Measurements from ENCODE around the gene HTR3C.
A peak's percentile ranks its signal among the peaks of the same experiment; 100 is the strongest.
"Not testable (repeated sequence)": the region's sequence is repeated elsewhere in the genome, so short reads cannot be mapped to it uniquely, and the experiment has no call there.

Gene HTR3C

DNA sequence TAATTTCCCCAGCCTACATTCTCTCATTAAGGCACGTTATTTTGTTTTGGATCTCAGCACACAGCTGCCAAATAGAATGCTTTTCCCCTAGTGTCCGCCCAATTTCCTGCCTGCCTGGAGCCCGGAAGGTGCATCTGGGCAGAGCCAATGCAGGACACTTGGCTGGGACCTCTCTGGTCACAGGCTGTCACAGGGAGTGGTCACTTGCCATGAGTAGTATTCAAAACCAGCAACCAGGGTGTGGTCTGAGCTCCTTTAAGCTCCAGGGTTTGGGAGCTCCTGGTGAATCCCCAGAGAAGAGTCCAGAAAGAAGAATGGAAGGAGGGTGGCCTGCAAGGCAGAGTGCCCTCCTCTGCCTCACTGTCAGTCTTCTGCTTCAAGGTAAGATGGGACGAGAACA lies at the start of gene HTR3C:
TSS of gene HTR3C (plus strand) at position 281 of the 400 bp plus-strand sequence. CDS start at position 315, 34 bp downstream.
- FAIRE-seq (no peak), DNase-seq (ENCODE audit: low spot score) (no peak)

GRCh38 chr3:184003187-184003967 lies 49.5 kb upstream of the HTR3C start:
- DNase-seq (ENCODE audit: low spot score) = peak; percentile 41
- peak; percentile 67 for FAIRE-seq

GRCh38 chr3:184004476-184004875 lies 48.4 kb upstream of the HTR3C start:
- FAIRE-seq = no peak
- no peak for DNase-seq (ENCODE audit: low spot score)

DNA sequence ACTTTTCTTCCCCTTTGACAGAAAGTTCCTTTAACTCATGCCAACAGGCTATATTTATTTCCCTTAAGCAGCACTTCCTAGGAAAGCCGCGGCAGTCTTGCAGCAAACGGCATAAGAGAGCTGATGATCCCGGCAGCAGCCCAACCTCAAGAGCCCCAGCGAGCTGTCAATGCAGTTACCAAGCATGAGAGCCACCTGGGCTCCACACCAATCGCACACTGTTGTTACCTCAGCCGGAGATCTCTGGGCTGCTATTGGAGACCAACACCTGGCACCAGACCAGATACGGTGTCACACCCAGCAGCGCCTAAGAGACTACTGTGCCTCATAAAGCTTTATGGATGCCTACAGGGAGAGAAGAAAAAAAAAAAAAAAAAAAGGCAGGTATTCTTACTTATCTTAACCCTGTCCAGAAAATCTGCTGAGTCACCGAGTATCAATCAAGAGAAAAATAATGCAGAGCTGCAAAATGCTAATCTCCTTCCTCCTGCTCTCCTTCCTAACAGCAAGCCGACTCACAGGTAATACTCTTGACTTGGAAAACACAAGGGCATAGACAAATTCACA lies 46.8 kb upstream of the HTR3C start:
- no peak for FAIRE-seq
- DNase-seq (ENCODE audit: low spot score) = peak; percentile 59

DNA sequence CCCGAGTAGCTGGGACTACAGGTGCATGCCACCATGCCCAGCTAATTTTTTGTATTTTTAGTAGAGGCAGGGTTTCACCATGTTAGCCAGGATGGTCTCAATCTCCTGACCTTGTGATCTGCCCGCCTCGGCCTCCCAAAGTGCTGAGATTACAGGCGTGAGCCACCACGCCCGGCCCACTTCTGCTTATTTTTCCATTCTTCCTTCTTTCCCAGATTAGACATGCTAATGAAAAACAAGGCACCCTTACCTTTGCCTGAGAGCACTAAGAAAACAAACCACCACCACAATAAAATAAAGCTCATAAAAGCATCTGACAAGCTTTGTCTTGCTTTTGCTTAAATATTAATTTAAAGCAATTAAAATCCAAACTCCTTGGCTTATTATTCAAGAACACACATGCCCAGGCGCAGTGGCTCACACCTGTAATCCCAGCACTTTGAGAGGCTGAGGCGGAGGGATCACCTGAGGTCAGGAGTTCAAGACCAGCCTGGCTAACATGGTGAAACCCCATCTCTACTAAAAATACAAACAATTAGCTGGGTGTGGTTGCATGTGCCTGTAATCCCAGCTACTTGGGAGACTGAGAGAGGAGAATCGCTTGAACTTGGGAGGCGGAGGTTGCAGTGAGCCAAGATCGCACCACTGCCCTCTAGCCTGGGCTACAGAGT lies 45.6 kb upstream of the HTR3C start:
- not testable (repeated sequence) for FAIRE-seq; DNase-seq (ENCODE audit: low spot score)

GRCh38 chr3:184008161-184008560 lies 44.7 kb upstream of the HTR3C start:
- no peak for FAIRE-seq
- no peak for DNase-seq (ENCODE audit: low spot score)

DNA sequence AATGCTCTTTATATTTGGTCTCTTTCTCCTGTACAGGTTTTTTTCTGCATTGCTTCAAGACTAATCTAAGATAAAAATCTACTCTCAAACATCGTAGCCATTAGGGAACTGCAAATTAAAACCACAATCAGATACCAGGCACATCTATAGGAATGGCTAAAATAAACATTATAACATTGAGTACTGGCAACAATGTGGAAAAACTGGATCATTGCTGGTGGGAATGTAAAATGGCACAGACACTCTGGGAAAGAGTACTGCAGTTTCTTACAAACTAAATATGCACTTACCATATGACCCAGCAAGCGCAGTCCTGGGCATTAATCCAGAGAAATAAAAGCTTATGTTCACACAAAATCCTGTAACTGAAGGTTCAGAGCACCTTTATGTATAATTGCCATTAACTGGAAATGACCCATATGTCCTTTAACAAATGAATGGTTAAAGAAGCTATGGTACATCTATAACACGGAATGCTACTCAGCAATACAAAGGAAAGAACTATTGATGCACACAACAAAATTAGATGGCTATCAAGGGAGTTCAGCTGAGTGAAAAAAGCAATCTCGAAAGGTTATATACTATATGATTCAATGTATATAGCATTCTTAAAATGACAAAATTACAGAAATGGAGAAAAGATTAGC lies 41.5 kb upstream of the HTR3C start:
- DNase-seq (ENCODE audit: low spot score) (no peak), FAIRE-seq (no peak)

DNA sequence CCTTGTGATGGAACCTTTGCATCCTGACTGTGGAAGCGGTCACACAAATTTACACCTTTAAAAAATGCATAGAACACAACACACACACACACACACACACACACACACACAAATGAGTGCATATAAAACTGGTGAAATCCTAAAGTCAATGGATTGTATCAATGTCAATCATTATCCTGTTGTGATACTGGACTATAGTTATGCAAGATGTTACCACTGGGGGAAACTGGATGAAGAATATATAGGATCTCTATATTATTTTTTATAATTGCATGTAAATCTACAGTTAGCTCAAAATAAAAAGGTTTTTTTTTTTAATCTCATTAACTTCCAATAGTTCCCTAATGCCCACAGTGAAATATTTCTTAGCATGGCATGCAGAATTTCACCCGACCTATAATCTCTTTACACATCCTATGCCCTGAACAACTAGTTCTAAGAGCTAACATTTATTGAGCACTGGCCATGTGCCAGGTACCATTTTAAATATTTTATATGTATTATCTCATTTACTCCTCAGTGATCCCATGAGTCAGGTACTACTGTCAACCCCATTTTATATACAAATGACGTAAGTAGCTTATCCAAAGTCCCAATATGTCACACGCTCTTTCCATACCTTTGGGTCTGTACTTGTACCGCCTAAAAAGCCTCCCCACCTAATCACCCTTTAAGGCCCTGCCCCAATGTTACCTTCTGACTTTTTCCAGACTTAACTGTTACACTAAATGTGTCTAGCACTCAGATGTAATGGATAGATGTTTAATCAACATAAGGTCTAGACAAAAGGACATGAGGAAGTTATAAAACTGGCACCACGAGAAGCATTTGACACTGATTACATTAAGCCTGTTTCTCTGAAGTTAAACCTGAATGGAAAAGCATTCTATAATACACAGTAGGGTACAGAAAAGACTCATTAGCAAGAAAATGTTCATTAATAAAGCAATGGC lies 40.6 kb upstream of the HTR3C start:
- no peak for DNase-seq (ENCODE audit: low spot score)
- no peak for FAIRE-seq

GRCh38 chr3:184015381-184016019 lies 37.3 kb upstream of the HTR3C start:
- DNase-seq (ENCODE audit: low spot score) (no peak), FAIRE-seq (no peak)

GRCh38 chr3:184016169-184016570 lies 36.7 kb upstream of the HTR3C start:
- FAIRE-seq (no peak), DNase-seq (ENCODE audit: low spot score) (no peak)

- DNase-seq (ENCODE audit: low spot score) = peak; percentile 47
- FAIRE-seq = no peak
Measured at GRCh38 chr3:184016811-184017671, 35.8 kb upstream of the HTR3C start.

DNA sequence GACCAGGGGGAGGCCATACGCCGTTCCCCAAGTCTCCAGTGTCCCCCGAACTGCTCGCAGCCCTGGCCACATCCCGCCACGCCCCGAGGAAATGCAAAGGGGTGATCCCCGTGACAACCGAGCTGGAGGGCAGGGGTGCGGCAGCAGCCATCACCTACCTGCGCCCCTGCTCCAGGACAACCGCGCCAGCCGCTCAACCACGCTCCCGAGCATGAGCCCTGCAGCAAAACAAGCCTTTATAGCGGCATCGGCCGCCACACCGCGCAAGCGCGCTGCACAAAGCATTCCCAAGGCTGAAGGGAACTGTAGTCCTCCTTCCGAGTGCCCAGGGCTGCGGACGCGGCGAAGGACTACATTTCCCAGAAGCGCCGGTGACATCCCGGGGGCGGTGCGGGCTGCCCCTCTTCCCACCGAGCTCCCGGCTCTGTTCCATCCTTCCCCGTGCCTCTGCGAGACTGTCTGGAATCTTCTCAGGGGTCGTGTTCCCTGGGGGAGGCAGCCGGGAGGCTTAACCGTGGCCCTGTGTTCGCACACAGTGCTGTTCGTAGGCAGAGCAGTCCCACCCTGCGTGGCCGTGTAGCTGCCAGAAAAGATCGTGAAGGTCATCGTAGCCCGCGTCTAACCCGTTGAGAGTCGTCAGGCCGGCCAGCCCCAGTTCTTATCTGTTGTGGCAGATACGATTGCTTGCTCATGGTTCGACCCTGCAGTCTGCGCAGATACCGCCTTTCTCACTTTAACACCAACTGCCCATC lies 35.0 kb upstream of the HTR3C start, which contains the start of gene ABCC5:
TSS of gene ABCC5 (minus strand) at position 213 of the 752 bp plus-strand sequence. CDS start 3,492 bp downstream, outside the sequence.
- DNase-seq (ENCODE audit: low spot score) (peak; percentile 88), FAIRE-seq (peak; percentile 27)

DNA sequence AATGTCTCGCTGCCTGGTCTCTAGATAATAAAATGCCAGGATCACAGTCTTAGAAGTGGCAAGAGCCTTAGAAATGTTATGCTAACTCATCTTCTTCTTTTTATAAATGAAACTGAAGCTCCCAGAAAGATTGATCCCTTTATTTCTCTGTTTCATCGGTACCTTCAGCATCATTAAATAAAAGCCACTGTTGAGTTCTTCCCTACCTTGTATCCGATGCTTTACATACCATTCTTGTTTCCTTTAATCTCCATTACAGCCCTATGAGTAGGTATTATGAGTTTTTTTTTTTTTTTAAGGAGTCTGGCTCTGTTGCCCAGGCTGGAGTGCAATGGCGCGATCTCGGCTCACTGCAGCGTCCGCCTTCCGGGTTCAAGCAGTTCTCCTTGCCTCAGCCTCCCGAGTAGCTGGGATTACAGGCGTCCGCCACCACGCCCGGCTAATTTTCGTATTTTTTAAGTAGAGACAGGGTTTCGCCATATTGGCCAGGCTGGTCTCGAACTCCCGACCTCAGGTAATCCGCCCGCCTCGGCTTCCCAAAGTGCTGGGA lies 34.3 kb upstream of the HTR3C start:
- FAIRE-seq (no peak), DNase-seq (ENCODE audit: low spot score) (no peak)

DNA sequence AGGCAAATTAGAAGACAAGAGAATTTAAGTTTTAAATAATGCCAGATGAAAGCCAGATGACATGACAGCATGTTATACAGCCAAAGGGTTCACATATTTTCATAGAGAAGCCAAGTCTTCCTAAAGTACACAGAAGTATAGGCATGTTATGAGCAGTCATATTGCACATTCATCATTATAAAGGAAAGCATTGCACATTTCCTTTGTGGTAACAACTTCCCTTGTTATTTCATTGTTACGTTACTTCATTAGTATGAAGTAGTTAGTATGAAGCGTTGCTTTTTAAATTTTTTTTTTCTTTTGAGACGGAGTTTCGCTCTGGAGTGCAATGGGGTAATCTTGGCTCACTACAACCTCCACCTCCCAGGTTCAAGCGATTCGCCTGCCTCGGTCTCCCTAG lies 30.5 kb upstream of the HTR3C start:
- FAIRE-seq = no peak
- no peak for DNase-seq (ENCODE audit: low spot score)

DNA sequence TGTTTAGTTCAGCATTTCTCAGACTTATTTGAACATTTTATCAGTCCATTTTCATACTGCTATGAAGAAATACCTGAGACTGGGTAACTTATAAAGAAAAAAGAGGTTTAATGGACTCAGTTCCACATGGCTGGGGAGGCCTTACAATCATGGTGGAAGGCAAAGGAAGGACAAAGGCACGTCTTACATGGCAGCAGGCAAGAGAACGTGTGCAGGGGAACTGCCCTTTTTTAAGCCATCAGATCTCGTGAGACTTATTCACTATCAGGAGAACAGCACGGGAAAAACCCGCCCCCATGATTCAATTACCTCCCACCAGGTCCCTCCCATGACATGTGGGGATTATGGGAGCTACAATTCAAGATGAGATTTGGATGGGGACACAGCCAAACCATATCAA lies 27.6 kb upstream of the HTR3C start:
- not testable (repeated sequence) for DNase-seq (ENCODE audit: low spot score); FAIRE-seq

DNA sequence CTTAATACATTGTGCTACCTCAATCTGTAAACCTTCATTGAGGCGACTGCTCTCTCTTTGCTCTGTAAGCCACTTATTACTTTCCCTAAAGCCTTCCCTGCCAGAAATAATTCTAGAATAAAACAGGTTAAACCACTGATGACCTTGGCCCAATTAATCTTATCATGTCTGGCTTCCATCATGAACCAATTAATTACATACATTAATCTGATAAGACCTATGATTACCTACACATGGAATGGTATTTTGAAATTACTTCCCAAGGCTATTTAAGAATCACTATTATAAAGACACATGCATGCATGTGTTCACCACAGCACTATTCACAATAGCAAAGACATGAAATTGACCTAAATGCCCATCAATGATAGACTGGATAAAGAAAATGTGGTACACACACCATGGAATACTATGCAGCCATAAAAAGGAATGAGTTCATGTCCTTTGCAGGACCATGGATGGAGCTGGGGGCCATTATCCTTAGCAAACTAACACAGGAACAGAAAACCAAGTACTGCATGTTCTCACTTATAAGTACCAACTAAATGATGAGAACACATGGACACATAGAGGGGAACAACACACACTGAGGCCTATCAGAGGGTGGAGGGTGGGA lies 24.5 kb upstream of the HTR3C start:
- FAIRE-seq; DNase-seq (ENCODE audit: low spot score): not testable (repeated sequence)

DNA sequence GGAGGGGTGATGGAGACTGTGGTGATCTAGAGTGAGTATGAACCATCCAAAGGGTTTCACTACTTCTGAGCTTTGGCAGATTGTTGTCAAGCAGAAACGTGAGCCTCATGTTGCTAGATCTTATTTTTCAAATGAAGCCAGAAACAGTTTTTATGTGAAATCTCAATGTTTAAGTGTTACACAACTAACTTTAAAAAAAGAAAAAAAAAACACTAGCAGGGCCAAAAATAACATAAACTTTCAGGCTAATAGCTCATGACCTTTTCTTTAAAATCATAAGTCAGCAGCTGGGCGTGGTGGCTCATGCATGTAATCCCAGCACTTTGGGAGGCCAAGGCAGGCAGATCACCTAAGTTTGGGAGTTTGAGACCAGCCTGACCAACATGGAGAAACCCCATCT lies 23.4 kb upstream of the HTR3C start:
- DNase-seq (ENCODE audit: low spot score) (no peak), FAIRE-seq (no peak)

- no peak for DNase-seq (ENCODE audit: low spot score)
- no peak for FAIRE-seq
Measured at GRCh38 chr3:184030536-184030935, 22.3 kb upstream of the HTR3C start.
